ENCODE results near the gene RECK.
"Not testable (repeated sequence)": the region's sequence is repeated elsewhere in the genome, so short reads cannot be mapped to it uniquely, and the experiment has no call there.

RECK gene

GRCh38 chr9:36074870-36075532 is 38.3 kb downstream of the RECK start:
- peak; percentile 67 for DNase-seq

- no peak for DNase-seq
Measured at GRCh38 chr9:36078051-36078450, 41.3 kb downstream of the RECK start.

GRCh38 chr9:36080519-36080918 is 43.8 kb downstream of the RECK start:
- no peak for DNase-seq

GRCh38 chr9:36082931-36083330 is 46.2 kb downstream of the RECK start:
- DNase-seq = no peak

- DNase-seq = no peak
Measured at GRCh38 chr9:36086442-36086841, 49.7 kb downstream of the RECK start.

- DNase-seq = not testable (repeated sequence)
Measured at GRCh38 chr9:36087054-36087453, 50.3 kb downstream of the RECK start.

GRCh38 chr9:36088020-36088419 is 51.3 kb downstream of the RECK start:
- DNase-seq = no peak

GRCh38 chr9:36091026-36091953 is 54.6 kb downstream of the RECK start:
- DNase-seq = peak; percentile 82

GRCh38 chr9:36092014-36092413 is 55.3 kb downstream of the RECK start:
- no peak for DNase-seq

- DNase-seq = no peak
Measured at GRCh38 chr9:36092509-36093215, 55.9 kb downstream of the RECK start.

GRCh38 chr9:36093384-36093783 is 56.7 kb downstream of the RECK start:
- no peak for DNase-seq

- no peak for DNase-seq
Measured at GRCh38 chr9:36099718-36100117, 63.0 kb downstream of the RECK start.

- peak; percentile 93 for DNase-seq
Measured at GRCh38 chr9:36100532-36100931, 63.8 kb downstream of the RECK start.

GRCh38 chr9:36101916-36102741 is 65.4 kb downstream of the RECK start:
- DNase-seq = peak; percentile 100

GRCh38 chr9:36102742-36103495 is 66.2 kb downstream of the RECK start:
- DNase-seq = peak; percentile 83

- DNase-seq = no peak
Measured at GRCh38 chr9:36109071-36109470, 72.4 kb downstream of the RECK start.

GRCh38 chr9:36110434-36110833 is 73.7 kb downstream of the RECK start:
- DNase-seq = no peak

GRCh38 chr9:36112516-36112915 is 75.8 kb downstream of the RECK start:
- no peak for DNase-seq

GRCh38 chr9:36113999-36114398 is 77.3 kb downstream of the RECK start:
- no peak for DNase-seq

- no peak for DNase-seq
Measured at GRCh38 chr9:36116593-36116992, 79.9 kb downstream of the RECK start.

GRCh38 chr9:36118201-36118600 is 81.5 kb downstream of the RECK start:
- DNase-seq = no peak

GRCh38 chr9:36118706-36119105 is 82.0 kb downstream of the RECK start:
- no peak for DNase-seq

Measured in fibroblast of skin of right biceps (primary cell).